ENCODE data around the gene MKI67.

MKI67 gene

DNA sequence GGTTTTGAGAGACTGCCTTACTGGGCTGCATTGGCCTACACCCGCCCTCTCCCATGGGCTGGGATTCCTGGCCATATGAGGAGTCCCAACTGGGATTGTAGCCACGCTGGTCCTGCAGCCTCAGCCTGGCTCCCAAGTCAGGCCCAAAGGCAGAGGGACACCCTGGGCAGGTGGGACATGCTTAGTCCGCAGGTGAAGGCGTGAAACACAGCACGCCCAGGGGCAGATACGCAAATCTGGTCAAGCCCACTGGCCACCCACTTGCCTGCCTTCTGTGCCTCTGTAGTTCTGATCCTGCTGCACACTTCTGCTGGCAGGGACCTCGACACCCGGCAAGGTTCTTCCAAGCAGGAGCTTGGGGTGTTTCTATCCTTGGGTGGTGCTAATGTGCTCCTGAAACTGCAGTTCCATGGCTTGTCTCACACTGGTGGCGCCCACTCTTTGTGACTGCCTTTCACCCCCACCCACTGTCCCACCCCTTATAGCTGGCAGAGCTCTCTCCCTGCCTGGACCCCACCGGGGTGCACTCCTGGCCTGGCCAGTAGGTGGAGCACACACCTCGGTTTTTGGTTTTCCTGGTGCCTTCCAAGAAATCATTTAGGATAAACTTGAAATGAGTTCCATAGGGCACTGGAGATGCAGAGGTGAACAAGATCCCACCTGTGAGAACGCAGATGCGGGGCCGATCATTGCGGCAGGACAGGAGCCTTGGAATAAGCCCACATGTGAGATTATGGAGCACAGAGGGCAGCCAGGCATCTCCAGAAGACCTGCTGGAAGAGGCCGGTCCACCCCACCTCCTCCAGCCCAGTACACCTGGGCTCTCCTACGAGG is 47.9 kb downstream of the MKI67 start:
- H3K9me3 ChIP-seq (ENCODE audit: severe bottlenecking) = no peaks in the 10 kb centered on the region
- no peaks in the 10 kb centered on the region for H3K4me1 ChIP-seq (ENCODE audit: insufficient read depth, poor library complexity, severe bottlenecking)
- no peak overlapping the region for H3K4me3 ChIP-seq (ENCODE audit: severe bottlenecking)
- peak; percentile 80 for ATAC-seq (ENCODE audit: low read depth)
- H3K27me3 ChIP-seq (ENCODE audit: insufficient read depth, poor library complexity, severe bottlenecking) = no peaks in the 10 kb centered on the region
- DNase-seq (ENCODE audit: low spot score) = peak; percentile 47
- TF ChIP-seq, protein P1, sequence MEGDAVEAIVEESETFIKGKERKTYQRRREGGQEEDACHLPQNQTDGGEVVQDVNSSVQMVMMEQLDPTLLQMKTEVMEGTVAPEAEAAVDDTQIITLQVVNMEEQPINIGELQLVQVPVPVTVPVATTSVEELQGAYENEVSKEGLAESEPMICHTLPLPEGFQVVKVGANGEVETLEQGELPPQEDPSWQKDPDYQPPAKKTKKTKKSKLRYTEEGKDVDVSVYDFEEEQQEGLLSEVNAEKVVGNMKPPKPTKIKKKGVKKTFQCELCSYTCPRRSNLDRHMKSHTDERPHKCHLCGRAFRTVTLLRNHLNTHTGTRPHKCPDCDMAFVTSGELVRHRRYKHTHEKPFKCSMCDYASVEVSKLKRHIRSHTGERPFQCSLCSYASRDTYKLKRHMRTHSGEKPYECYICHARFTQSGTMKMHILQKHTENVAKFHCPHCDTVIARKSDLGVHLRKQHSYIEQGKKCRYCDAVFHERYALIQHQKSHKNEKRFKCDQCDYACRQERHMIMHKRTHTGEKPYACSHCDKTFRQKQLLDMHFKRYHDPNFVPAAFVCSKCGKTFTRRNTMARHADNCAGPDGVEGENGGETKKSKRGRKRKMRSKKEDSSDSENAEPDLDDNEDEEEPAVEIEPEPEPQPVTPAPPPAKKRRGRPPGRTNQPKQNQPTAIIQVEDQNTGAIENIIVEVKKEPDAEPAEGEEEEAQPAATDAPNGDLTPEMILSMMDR (IDR thresholded peaks at IDR 0.05; ENCODE audit: poor library complexity, severe bottlenecking) = peak; percentile 77
- H3K36me3 ChIP-seq (ENCODE audit: low read depth) = peaks cover 72% of the 10 kb centered on the region
- no peak overlapping the region for H3K27ac ChIP-seq (ENCODE audit: poor library complexity, severe bottlenecking)

DNA sequence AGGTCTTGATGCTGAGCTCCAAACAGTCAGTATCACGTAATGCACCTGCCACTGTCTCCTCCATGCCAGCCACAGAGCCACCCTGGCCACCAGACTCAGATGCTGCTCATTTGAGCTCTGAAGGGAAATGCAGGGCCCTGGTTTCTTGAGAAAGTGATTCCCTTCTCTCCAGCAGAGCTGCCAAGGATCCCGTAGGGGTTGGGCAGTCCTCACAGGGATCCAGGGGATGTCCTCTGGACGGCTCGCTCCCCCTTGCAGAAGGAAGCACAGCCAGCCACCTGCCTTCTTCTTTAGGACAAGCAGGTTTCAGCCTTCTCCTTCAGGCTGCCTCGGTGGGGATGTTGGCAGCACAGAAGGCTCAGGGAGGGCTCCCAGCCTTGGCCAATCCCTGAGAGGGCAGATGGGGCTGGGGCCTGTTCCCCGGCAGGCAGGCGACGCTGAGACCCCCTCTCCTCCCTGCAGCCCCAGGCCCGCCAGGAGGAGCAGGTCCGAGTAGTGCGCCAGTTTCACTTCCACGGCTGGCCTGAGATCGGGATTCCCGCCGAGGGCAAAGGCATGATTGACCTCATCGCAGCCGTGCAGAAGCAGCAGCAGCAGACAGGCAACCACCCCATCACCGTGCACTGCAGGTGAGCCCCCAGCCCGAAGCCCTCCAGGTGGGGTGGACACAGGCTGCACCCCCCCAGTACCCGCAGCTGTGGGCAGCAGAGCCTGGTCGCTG is 48.9 kb downstream of the MKI67 start:
- TF ChIP-seq, protein P1 (IDR thresholded peaks at IDR 0.05; ENCODE audit: poor library complexity, severe bottlenecking) = no peak
- no peak for DNase-seq (ENCODE audit: low spot score)

DNA sequence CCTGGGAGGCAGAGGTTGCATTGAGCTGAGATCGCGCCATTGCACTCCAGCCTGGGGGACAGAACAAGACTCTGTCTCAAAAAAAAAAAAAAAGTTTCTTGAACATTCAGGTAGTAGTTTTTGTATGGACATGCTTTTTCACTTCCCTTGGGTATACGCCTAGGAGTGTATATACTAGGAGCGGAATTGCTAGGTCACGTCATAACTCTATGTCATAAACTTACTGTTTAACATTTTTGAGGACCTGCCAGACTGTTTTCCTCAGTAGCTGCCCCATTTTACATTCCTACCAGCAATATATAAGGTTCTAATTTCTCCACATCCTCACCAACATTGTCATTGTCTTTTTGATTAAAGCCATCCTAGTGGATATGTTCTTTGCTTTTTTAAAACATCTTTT is 51.6 kb downstream of the MKI67 start:
- H3K9me3 ChIP-seq (ENCODE audit: severe bottlenecking) = no peaks in the 10 kb centered on the region
- no peak for ATAC-seq (ENCODE audit: low read depth)
- no peak overlapping the region for H3K27ac ChIP-seq (ENCODE audit: poor library complexity, severe bottlenecking)
- no peak for DNase-seq (ENCODE audit: low spot score)
- H3K4me1 ChIP-seq (ENCODE audit: insufficient read depth, poor library complexity, severe bottlenecking) = peaks cover 3% of the 10 kb centered on the region
- peaks cover 92% of the 10 kb centered on the region for H3K36me3 ChIP-seq (ENCODE audit: low read depth)
- H3K27me3 ChIP-seq (ENCODE audit: insufficient read depth, poor library complexity, severe bottlenecking) = no peaks in the 10 kb centered on the region
- TF ChIP-seq, protein P1 (IDR thresholded peaks at IDR 0.05; ENCODE audit: poor library complexity, severe bottlenecking) = no peak
- H3K4me3 ChIP-seq (ENCODE audit: severe bottlenecking) = no peak overlapping the region

More for the DNA sequence above, 48.9 kb downstream of the MKI67 start:
- H3K4me3 ChIP-seq (ENCODE audit: severe bottlenecking) = no peak overlapping the region
- no peak overlapping the region for H3K27ac ChIP-seq (ENCODE audit: poor library complexity, severe bottlenecking)
- H3K36me3 ChIP-seq (ENCODE audit: low read depth) = peaks cover 72% of the 10 kb centered on the region
- ATAC-seq (ENCODE audit: low read depth) = no peak; the same call in 2 of the 3 replicates
- H3K9me3 ChIP-seq (ENCODE audit: severe bottlenecking) = no peaks in the 10 kb centered on the region
- no peaks in the 10 kb centered on the region for H3K4me1 ChIP-seq (ENCODE audit: insufficient read depth, poor library complexity, severe bottlenecking)
- H3K27me3 ChIP-seq (ENCODE audit: insufficient read depth, poor library complexity, severe bottlenecking) = no peaks in the 10 kb centered on the region

DNA sequence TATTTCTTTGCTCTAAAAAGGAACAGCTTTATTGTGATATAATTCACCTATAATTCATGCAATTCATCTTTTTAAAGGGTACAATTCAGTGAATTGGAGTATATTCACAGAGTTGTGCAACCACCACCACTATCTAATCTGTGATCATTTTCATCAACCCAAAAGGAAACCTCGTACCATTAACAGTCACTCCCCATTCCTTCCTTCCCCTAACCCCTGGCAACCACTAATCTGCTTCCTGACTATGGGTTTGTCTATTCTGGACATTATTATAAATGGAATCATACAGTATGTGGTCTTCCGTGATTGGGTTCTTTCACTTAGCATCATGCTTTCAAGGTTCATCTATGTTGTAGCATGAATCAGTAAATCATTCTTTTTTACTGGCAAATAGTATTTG is 52.3 kb downstream of the MKI67 start:
- Histone ChIP-seq H3K4me1 (ENCODE audit: insufficient read depth, poor library complexity, severe bottlenecking) (peaks cover 4% of the 10 kb centered on the region), H3K36me3 (ENCODE audit: low read depth) (peaks cover 85% of the 10 kb centered on the region), H3K4me3 (ENCODE audit: severe bottlenecking) (no peak overlapping the region), H3K27me3 (ENCODE audit: insufficient read depth, poor library complexity, severe bottlenecking) (no peaks in the 10 kb centered on the region), H3K9me3 (ENCODE audit: severe bottlenecking) (no peaks in the 10 kb centered on the region), H3K27ac (ENCODE audit: poor library complexity, severe bottlenecking) (no peak overlapping the region)
- TF ChIP-seq, protein P1 (IDR thresholded peaks at IDR 0.05; ENCODE audit: poor library complexity, severe bottlenecking) = no peak
- DNase-seq (ENCODE audit: low spot score) (no peak), ATAC-seq (ENCODE audit: low read depth) (no peak)
